ENCODE results near the gene ZNF770.
"Not testable (repeated sequence)": the region's sequence is repeated elsewhere in the genome, so short reads cannot be mapped to it uniquely, and the experiment has no call there.

ZNF770 gene

DNA sequence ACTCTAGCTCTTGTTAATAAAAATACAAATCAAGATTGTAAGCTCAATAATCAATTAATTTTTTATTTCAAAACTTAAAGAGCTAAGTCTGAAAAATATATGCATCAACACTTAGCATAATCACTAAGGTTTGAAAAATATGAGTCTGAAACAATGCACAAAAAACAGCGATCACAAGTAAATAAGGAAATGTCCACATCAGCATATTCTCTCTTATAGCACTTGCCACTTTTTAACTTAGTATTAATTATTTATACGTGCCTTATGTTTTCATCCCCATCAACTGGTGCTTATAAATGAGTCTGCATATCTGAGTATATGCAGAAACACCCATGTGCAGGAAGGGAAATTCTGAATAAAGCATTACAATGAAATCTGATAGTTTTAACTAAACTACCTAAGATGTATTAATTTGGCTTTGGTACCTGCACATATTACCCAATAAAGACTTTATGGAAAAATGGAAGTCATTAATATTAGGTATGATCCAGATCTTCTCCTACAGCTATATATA is 46.8 kb downstream of the ZNF770 start:
- TF ChIP-seq, protein P1, sequence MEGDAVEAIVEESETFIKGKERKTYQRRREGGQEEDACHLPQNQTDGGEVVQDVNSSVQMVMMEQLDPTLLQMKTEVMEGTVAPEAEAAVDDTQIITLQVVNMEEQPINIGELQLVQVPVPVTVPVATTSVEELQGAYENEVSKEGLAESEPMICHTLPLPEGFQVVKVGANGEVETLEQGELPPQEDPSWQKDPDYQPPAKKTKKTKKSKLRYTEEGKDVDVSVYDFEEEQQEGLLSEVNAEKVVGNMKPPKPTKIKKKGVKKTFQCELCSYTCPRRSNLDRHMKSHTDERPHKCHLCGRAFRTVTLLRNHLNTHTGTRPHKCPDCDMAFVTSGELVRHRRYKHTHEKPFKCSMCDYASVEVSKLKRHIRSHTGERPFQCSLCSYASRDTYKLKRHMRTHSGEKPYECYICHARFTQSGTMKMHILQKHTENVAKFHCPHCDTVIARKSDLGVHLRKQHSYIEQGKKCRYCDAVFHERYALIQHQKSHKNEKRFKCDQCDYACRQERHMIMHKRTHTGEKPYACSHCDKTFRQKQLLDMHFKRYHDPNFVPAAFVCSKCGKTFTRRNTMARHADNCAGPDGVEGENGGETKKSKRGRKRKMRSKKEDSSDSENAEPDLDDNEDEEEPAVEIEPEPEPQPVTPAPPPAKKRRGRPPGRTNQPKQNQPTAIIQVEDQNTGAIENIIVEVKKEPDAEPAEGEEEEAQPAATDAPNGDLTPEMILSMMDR (IDR thresholded peaks at IDR 0.05; ENCODE audit: control insufficient read depth, insufficient read depth, low read depth, low read length, missing control alignments), result no peak
- DNase-seq (ENCODE audit: low read depth), result no peak
- H3K4me3 ChIP-seq (ENCODE audit: control insufficient read depth, low read depth, low read length), result no peak overlapping the region

DNA sequence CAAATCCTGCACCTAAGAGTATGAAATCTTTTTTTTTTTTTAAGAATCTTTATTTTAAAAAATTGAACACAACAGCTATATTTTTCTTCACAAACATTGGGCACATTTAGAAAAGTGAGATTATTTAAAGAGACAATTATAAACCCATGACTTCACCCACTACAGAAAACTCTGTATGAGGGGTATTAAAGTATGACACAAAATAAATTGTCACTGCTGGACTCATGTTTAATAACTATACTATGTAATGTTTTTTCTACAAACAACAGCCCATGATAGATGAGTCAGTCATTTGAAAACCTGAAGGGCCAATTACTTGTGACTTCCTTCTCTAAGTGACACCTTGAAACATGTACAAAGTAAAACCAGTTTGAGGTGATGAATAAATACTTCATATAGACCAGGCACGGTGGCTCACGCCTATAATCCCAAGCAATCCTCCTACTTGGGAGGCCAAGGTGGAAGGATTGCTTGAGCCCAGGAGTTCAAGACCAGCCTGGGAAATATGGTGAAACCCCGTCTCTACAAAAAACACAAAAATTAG is 54.6 kb downstream of the ZNF770 start:
- no peak overlapping the region for H3K4me3 ChIP-seq (ENCODE audit: control insufficient read depth, low read depth, low read length)
- DNase-seq (ENCODE audit: low read depth), result no peak
- TF ChIP-seq, protein P1 (IDR thresholded peaks at IDR 0.05; ENCODE audit: control insufficient read depth, insufficient read depth, low read depth, low read length, missing control alignments), result no peak

DNA sequence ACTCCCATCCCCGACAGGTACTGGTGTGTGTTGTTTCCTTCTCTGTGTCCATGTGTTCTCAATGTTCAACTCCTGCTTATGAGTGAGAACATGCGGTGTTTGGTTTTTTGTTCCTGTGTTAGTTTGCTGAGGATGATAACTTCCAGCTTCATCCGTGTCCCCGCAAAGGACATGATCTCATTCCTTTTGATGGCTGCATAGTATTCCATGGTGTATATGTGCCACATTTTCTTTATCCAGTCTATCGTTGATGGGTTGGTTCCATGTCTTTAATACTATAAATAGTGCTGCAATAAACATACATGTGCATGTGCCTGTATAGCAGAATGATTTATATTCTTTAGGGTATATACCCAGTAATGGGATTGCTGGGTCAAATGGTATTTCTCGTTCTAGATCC is 59.7 kb downstream of the ZNF770 start:
- not testable (repeated sequence) for H3K4me3 ChIP-seq (ENCODE audit: control insufficient read depth, low read depth, low read length); DNase-seq (ENCODE audit: low read depth)
